Astrocyte of the cerebellum (primary cell): ENCODE measurements around the gene PLPP1.

Experiments used
- DNase-seq: peaks from one replicate; pipeline ENCODE4 v3.0.0-alpha.2; 2011; ENCODE audit warnings: low read depth
- H3K4me3 ChIP-seq: 2 replicates; pipeline ENCODE4 v1.5.1; 2011; ENCODE audit warnings: mild to moderate bottlenecking, low read depth, low read length, moderate library complexity
- CTCF ChIP-seq: IDR thresholded peaks from 2 replicates; pipeline ENCODE4 v1.5.1; 2012; ENCODE audit warnings: low read length, low read depth, moderate library complexity, mild to moderate bottlenecking; ENCODE audit errors: missing control alignments
- in situ Hi-C: cut with HindIII; loops from 2 replicates; pipeline ENCODE4 v1.10.0; 2017; ENCODE audit warnings: low sequenced_read_pairs

PLPP1 gene

GRCh38 chr5:55451976-55452375, 82.8 kb downstream of the PLPP1 start:
- TF ChIP-seq CTCF, result no peak
- in situ Hi-C loops, result no loop called here
- H3K4me3 ChIP-seq, result no peak overlapping the region
- no peak for DNase-seq

- no peak for TF ChIP-seq CTCF
- H3K4me3 ChIP-seq, result no peak overlapping the region
- no peak for DNase-seq
- in situ Hi-C loops, result no loop called here
Observed at GRCh38 chr5:55450050-55450765, 84.6 kb downstream of the PLPP1 start.

- no peak for TF ChIP-seq CTCF
- H3K4me3 ChIP-seq, result no peak overlapping the region
- in situ Hi-C loops, result no loop called here
Observed at GRCh38 chr5:55446640-55447351, 88.0 kb downstream of the PLPP1 start.

GRCh38 chr5:55445791-55446190, 89.0 kb downstream of the PLPP1 start:
- no peak for DNase-seq
- in situ Hi-C loops, result no loop called here
- TF ChIP-seq CTCF, result no peak
- H3K4me3 ChIP-seq, result no peak overlapping the region

More at GRCh38 chr5:55446640-55447351, 88.0 kb downstream of the PLPP1 start:
- no peak for DNase-seq

- no peak for DNase-seq
- no peak overlapping the region for H3K4me3 ChIP-seq
- no peak for TF ChIP-seq CTCF
- in situ Hi-C loops, result no loop called here
Observed at GRCh38 chr5:55441954-55442353, 92.8 kb downstream of the PLPP1 start.

GRCh38 chr5:55441107-55441771, 93.5 kb downstream of the PLPP1 start:
- TF ChIP-seq CTCF, result no peak
- in situ Hi-C loops, result no loop called here
- H3K4me3 ChIP-seq, result no peak overlapping the region
- no peak for DNase-seq
